Measurements from ENCODE around the gene TATDN3. TPM values are rescaled to one million over a fixed set of nuclear protein-coding genes. Genes with fewer than 3 reads are reported as not detected.
A peak's percentile ranks its signal among the peaks of the same experiment; 100 is the strongest.

The TATDN3 gene
- total and polyA plus RNA-seq, 2 of the 8 experiments (the other 6 are each of a cell fraction or from before 2014, with no cell fraction given) = 6.9 to 19.4 TPM

- H2BK5ac ChIP-seq (ENCODE audit: low read depth, low read length) = no peak overlapping the region
- no peak overlapping the region for H2BK20ac ChIP-seq (ENCODE audit: low read length)
- H3K79me1 ChIP-seq (ENCODE audit: low read depth, low read length) = peaks cover 12% of the 10 kb centered on the region
- no peak overlapping the region for H3K14ac ChIP-seq (ENCODE audit: insufficient read length)
- ChIA-PET CTCF (ENCODE audit: partially characterized antibody) (interaction anchor here (0.7 to 4.4 kb wide), 17 partner anchors 9 to 302 kb away, joined by 3 to 36 read pairs (median 4); no protein-coding TSS in a partner anchor), POLR2A (ENCODE audit: partially characterized antibody) (interaction anchor here (1.0 kb wide), 1 partner anchor 9 kb away, joined by 3 read pairs; no protein-coding TSS in a partner anchor)
- H3K23me2 ChIP-seq (ENCODE audit: low read depth, low read length) = no peaks in the 10 kb centered on the region
- no peak overlapping the region for H3K4me2 ChIP-seq (ENCODE audit: insufficient read depth in 1 of 2, low read depth in 2 of 2, low read length in 2 of 2)
- peaks cover 7 to 18% of the 10 kb centered on the region in 2 experiments for H4K20me1 ChIP-seq (replicated peaks in 1 of 2; ENCODE audit: control insufficient read depth in 1 of 2, insufficient read depth in 2 of 2, low read length in 2 of 2)
- no peak overlapping the region for H4K91ac ChIP-seq (replicated peaks; ENCODE audit: insufficient read length, low read length)
- H2AFZ ChIP-seq (ENCODE audit: low read length) = no peak overlapping the region
- H3K23ac ChIP-seq (ENCODE audit: insufficient read length) = no peak overlapping the region
- DNase-seq (ENCODE audit: low read depth in 1 of 2, low spot score in 2 of 2) (no peak), FAIRE-seq (no peak)
- 0 out of 2 replicates have a peak overlapping the region, but pooled peaks have one; percentile 60 for H2BK12ac ChIP-seq (ENCODE audit: low read depth, low read length)
- peak overlapping the region; percentile 24; the same call in 1 of the 2 replicates for H3K18ac ChIP-seq (ENCODE audit: extremely low read depth, low read length)
- H3K4ac ChIP-seq (replicated peaks; ENCODE audit: insufficient read length, low read depth, low read length) = peak overlapping the region; percentile 14
- H2BK120ac ChIP-seq (replicated peaks; ENCODE audit: low read depth, low read length) = no peak overlapping the region
- H3K56ac ChIP-seq (replicated peaks; ENCODE audit: insufficient read length, low read depth, low read length) = no peak overlapping the region
- H3K79me2 ChIP-seq (ENCODE audit: control insufficient read depth in 1 of 2, insufficient read depth in 2 of 2, low read length in 2 of 2) = peaks cover 0 to 47% of the 10 kb centered on the region in 2 experiments; a peak in 3 of 4 replicates
- no peak overlapping the region for H3K9ac ChIP-seq (replicated peaks in 1 of 4; ENCODE audit: extremely low read depth in 1 of 4, low read depth in 3 of 4, low read length in 3 of 4)
- no peaks in the 10 kb centered on the region for H3K27me3 ChIP-seq (replicated peaks in 1 of 4; ENCODE audit: control insufficient read depth in 3 of 4, extremely low read depth in 1 of 4, insufficient read depth in 3 of 4, low read length in 3 of 4)
- peak overlapping the region; percentile 59; the same call in 1 of the 2 replicates for H4K8ac ChIP-seq (ENCODE audit: extremely low read depth, insufficient read depth, low read length)
- WGBS, 2 experiments (ENCODE audit: extremely low coverage in 1 of 2, insufficient coverage in 1 of 2, insufficient read length in 1 of 2, insufficient replicate concordance in 2 of 2, low coverage in 1 of 2, low lambda C conversion rate in 2 of 2, missing lambda C conversion rate in 1 of 2) = 91% methylated on average over 5 of the region's 5 CpGs; no CpG with 5 or more reads in 1 of the 2 experiments
- H2AK5ac ChIP-seq (ENCODE audit: low read depth, low read length) = no peak overlapping the region
- H3K36me3 ChIP-seq (ENCODE audit: control insufficient read depth in 2 of 4, insufficient read depth in 4 of 4, low read length in 3 of 4) = peaks cover 0 to 3% (median 0%) of the 10 kb centered on the region in 4 experiments; a peak in 2 of 8 replicates
- no peak for TF ChIP-seq HDAC2 (IDR thresholded peaks at IDR 0.05; ENCODE audit: borderline replicate concordance in 1 of 2, low read depth in 2 of 2, low read length in 2 of 2)
- TF ChIP-seq NRF1 (IDR thresholded peaks at IDR 0.05; ENCODE audit: low read depth, low read length) = no peak
- no peak for TF ChIP-seq ATF2 (IDR thresholded peaks at IDR 0.05; ENCODE audit: low read length)
- no peak for TF ChIP-seq SIX5 (IDR thresholded peaks at IDR 0.05; ENCODE audit: low read depth, low read length)
- no peak for TF ChIP-seq TBP (IDR thresholded peaks at IDR 0.05; ENCODE audit: low read depth, low read length)
- no peak for TF ChIP-seq ATF3 (IDR thresholded peaks at IDR 0.05; ENCODE audit: insufficient read depth, low read depth, low read length)
- TF ChIP-seq GTF2F1 (IDR thresholded peaks at IDR 0.05; ENCODE audit: borderline replicate concordance, low read depth, low read length) = no peak
- no peaks in the 10 kb centered on the region for H3K9me3 ChIP-seq (ENCODE audit: insufficient read depth in 2 of 2, low read depth in 1 of 2, low read length in 1 of 2)
- H4K5ac ChIP-seq (ENCODE audit: insufficient read length, low read depth, low read length) = no peak overlapping the region
- peaks cover 0 to 3% (median 0%) of the 10 kb centered on the region in 4 experiments; a peak in 1 of 7 replicates for H3K4me1 ChIP-seq (replicated peaks in 1 of 4; ENCODE audit: control insufficient read depth in 3 of 4, insufficient read depth in 4 of 4, low read length in 3 of 4)
- H3K27ac ChIP-seq (ENCODE audit: low read depth, low read length) = no peak overlapping the region
- H3K4me3 ChIP-seq (ENCODE audit: extremely low read depth in 1 of 4, insufficient read depth in 2 of 4, low read depth in 3 of 4, low read length in 4 of 4) = no peak overlapping the region
- H2BK15ac ChIP-seq (ENCODE audit: low read length) = no peak overlapping the region
These were observed 32.0 kb upstream of the TATDN3 start for GRCh38 chr1:212759683-212760082.
